C4-2B (cell line): ENCODE results near the gene BAG3.

Experiments used
- H3K27ac ChIP-seq: fragments of 450-650 bp; 2 replicates; pipeline ENCODE4 v1.5.1; 2017
- ZFX ChIP-seq: fragments of 450-650 bp; IDR thresholded peaks from 2 replicates; pipeline ENCODE4 v1.6.1; 2017
- TF ChIP-seq, protein P1 (sequence below): fragments of 450-650 bp; conservative IDR thresholded peaks from 2 replicates; pipeline ENCODE4 v1.5.1; 2017; ENCODE audit warnings: mild to moderate bottlenecking

The BAG3 gene

DNA sequence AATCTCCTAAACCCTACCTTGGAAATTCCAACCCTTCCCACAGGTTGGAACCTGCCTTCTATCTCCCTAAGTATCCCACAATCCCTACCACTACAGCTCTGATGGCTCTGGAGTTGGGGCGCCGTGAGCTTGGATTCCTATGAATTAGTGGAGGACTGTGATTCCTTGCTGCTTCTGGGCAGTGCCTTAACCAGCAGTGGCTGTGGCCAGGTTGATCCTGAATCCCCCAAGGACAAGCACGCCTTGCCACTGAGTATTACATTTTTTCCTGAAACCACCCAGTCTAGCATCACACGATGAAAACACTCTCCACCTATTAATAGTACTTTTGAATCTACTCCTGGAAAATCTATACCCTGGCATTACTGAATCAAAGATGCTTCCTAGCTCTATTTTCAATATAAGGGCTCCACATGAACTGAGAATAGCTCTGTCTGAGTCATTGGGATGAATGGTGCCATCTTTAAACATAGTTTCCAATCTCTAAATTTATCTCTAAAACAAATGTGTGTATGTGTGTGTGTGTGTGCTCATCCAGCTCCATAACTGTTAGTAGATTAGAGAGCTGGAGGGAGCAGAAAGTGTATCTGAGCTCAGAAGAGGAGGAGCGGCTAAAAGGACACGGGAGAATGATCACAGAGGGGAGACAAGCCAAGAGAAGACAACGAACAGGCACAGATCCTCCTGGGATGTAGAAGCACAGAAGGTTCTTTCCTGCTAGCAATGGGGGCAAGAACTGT, 62.7 kb downstream of the BAG3 start:
- no peak overlapping the region for H3K27ac ChIP-seq
- TF ChIP-seq, protein P1, sequence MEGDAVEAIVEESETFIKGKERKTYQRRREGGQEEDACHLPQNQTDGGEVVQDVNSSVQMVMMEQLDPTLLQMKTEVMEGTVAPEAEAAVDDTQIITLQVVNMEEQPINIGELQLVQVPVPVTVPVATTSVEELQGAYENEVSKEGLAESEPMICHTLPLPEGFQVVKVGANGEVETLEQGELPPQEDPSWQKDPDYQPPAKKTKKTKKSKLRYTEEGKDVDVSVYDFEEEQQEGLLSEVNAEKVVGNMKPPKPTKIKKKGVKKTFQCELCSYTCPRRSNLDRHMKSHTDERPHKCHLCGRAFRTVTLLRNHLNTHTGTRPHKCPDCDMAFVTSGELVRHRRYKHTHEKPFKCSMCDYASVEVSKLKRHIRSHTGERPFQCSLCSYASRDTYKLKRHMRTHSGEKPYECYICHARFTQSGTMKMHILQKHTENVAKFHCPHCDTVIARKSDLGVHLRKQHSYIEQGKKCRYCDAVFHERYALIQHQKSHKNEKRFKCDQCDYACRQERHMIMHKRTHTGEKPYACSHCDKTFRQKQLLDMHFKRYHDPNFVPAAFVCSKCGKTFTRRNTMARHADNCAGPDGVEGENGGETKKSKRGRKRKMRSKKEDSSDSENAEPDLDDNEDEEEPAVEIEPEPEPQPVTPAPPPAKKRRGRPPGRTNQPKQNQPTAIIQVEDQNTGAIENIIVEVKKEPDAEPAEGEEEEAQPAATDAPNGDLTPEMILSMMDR, result no peak
- no peak for TF ChIP-seq ZFX

DNA sequence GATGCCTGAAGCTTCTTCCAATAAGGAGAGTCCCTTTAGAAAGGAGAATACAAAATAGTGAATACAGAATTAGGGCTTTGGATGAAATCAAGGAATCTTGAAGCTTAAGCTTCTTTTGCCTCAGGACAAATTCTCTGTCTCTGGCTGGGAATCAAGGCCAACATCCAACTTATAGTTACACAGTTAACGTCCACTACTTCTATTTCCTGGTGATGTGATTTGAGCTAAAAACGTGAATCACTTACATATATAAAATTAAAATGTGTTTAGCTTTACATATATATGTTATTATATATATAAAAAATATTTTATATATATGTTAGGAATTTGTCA, 63.3 kb downstream of the BAG3 start:
- no peak overlapping the region for H3K27ac ChIP-seq
- no peak for TF ChIP-seq ZFX
- TF ChIP-seq, protein P1, result no peak

DNA sequence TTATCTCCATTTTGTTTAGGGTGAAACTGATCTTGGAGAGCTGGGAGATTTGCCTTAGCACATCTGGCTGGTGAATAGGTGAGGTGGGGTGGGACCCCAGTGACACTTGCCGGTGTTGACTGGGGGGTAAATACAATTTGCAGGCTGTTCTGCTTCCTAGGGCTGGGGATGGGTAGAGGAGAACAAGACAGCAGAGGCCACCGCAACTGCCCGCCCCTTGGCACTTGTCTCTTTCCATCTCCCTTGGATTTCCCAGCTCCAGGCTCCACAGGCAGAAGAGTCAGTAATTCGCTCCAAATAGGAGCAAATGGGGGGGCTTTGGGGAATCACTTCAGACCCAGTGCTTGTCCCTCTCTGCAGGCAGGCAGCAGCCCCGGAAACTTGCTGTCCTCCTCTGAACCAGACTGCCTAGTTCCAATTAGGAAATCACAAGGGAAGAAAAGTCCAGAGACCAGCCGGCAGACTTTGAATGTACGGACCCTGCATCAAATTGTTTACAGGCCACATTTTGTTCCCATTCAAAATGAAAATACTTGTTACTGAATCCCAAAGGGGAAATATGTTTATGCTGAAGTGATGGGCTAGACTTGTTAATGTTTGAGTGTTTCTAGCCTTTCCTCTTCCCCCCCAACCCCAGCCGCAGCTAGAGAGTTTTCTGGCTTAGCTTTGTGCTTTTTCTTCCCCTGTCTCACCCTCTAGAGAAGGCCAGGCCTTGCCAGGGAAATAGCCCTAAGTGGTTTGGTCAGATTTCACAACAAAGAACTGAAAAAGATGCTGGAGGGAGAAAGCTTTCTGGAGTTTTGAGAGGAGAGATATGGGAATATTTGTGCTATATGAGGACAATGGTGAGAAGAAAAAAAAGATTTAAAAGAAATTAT, 64.7 kb downstream of the BAG3 start:
- TF ChIP-seq, protein P1, result no peak
- TF ChIP-seq ZFX, result no peak
- no peak overlapping the region for H3K27ac ChIP-seq

DNA sequence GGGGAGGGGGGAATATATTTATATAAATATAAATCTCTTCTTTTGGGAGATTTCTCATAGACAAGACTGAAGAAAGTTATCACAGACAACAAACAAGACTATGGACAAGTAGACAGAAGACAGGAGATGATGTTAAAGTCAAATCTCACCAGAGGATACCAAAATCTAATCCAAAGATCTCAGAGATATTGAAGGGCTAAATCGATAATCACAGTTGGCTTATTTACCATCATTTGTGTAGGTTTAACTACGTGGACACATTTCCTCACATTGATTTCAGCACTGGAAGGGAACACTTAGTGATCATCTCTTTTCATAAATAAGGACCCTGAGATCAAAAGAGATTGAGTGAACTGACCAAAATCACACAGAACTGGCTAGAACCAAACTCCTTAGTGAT, 72.0 kb downstream of the BAG3 start:
- TF ChIP-seq, protein P1, result no peak
- TF ChIP-seq ZFX, result no peak
- no peak overlapping the region for H3K27ac ChIP-seq

DNA sequence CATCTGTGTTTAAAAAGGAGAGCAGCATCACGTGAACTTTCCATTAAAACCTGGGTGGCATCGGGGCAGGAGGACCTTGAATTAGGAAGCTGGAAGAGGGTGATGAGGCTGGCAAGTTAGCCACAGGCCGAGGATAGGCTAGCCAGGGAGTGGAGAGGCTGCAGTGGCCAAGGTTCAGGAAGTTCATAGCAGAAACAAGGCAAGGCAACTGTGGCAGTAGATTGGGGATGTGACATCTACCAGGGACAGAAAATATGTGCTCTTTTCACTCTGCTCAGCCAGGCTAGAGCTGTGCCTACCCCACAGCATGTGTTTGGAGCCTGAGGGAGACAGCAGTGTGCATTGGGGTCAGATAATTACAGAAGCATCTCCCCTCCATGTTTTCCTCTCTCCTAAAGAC, 72.4 kb downstream of the BAG3 start:
- TF ChIP-seq, protein P1, result no peak
- no peak for TF ChIP-seq ZFX
- no peak overlapping the region for H3K27ac ChIP-seq

DNA sequence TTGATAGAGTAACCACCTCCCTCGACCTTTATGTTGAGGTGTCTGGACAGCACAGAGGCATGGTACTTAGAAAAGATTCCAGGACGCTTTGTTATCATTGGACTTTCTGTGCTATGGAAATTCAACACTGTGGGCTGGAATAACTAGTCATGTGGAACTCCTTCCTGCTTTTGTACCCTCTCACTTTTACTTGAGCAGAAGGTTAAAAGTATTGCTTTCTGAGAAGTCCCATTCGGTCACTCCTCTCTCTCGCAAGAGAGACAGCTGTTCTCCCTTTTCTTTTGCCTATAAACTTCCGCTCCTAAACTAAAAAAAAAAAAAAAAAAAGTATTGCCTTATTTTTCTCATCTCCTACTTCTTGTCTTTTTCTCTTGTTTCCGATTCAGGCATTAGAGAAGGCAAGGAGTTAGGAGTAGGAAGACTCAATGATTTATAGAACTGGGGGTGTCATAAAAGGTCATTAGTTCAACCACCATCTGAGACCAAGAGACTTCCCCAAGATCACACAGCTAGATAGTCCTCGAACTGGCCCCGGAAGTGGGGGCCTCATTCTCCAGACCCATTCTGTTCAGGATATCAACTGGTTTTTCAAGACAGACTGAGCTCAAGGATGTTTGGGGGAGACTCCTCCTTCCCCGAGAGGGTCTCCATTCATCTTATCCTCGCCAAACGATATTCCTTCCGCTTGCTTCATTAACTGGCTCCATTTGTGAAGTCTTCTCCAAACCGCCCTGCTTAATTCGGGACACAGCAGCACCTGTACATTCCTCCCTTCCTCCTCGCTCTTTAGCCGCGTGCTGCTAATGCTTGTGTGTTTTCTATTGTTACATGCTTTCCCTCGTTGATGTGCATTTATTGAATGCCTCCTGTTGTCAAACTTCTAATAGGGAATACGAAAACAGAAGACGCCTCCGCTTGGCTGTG, 73.7 kb downstream of the BAG3 start:
- no peak for TF ChIP-seq ZFX
- TF ChIP-seq, protein P1, result no peak
- peak overlapping the region; percentile 79 for H3K27ac ChIP-seq

DNA sequence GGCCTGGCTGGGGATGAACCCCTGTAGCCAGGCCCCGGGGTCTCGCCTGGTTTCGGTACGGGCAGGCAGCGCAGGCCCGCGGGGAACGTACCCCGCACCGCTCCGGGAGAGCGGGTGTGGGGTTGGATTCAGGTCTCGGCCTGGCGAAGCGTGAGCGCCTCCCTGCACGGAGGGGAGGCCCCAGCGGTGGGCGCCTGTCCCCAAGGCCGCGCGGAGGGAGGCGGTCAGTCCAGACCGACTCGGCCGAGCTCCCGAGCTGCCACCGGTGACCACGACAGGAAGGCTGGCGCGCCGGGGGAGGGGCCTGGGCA, 74.3 kb downstream of the BAG3 start:
- peak overlapping the region; percentile 79 for H3K27ac ChIP-seq
- TF ChIP-seq, protein P1, result no peak
- peak; percentile 82 for TF ChIP-seq ZFX
